ENCODE measurements around the gene TUBA3D.
A peak's percentile ranks its signal among the peaks of the same experiment; 100 is the strongest.
"Not testable (repeated sequence)": the region's sequence is repeated elsewhere in the genome, so short reads cannot be mapped to it uniquely, and the experiment has no call there.

The TUBA3D gene

GRCh38 chr2:131492015-131492417, 16.1 kb downstream of the TUBA3D start, which contains the start of gene MZT2A:
Gene MZT2A, minus strand, starts transcription at chr2:131492397. Its CDS starts 21 bp downstream, at chr2:131492376.
- peak within 1 kb of the TSS; percentile 82 to 90 for H3K27ac ChIP-seq (ENCODE audit: insufficient read depth in 1 of 2, low read depth in 1 of 2, low read length in 2 of 2, poor library complexity in 1 of 2, severe bottlenecking in 2 of 2)
- H3K27me3 ChIP-seq (replicated peaks in 2 of 5; ENCODE audit: control insufficient read depth in 4 of 5, insufficient read depth in 5 of 5, low read length in 4 of 5); DNase-seq; H3K9me3 ChIP-seq (ENCODE audit: control extremely low read depth in 1 of 5, control insufficient read depth in 4 of 5, insufficient read depth in 2 of 5, low read depth in 1 of 5, low read length in 4 of 5): not testable (repeated sequence)
- ChIA-PET POLR2A (interaction anchor here (0.6 to 1.2 kb wide), 2 partner anchors 13 to 362 kb away, joined by 3 to 5 read pairs; no protein-coding TSS in a partner anchor), CTCF (interaction anchor here (1.0 to 4.5 kb wide), 4 partner anchors 11 to 400 kb away, joined by 3 to 13 read pairs (median 4); no protein-coding TSS in a partner anchor)
- H3K36me3 ChIP-seq (ENCODE audit: control insufficient read depth in 4 of 4, insufficient read depth in 4 of 4, low read length in 3 of 4), result peaks cover 0 to 12% (median 8%) of the 10 kb centered on the region in 4 experiments
- H3K4me1 ChIP-seq (ENCODE audit: control extremely low read depth in 1 of 4, control insufficient read depth in 4 of 4, insufficient read depth in 4 of 4, low read length in 3 of 4), result peaks cover 0 to 25% (median 16%) of the 10 kb centered on the region in 4 experiments
- WGBS (ENCODE audit: insufficient coverage), result under 1% methylated on average over 42 of the region's 53 CpGs
- H3K4me3 ChIP-seq (ENCODE audit: control insufficient read depth in 1 of 7, extremely low read depth in 1 of 7, insufficient read depth in 4 of 7, low read depth in 2 of 7, low read length in 6 of 7), result peak within 1 kb of the TSS; percentile 76 to 96 (median 88)

GRCh38 chr2:131492418-131493198, 16.7 kb downstream of the TUBA3D start:
- no peaks in the 10 kb centered on the region for H3K27me3 ChIP-seq (replicated peaks in 2 of 5; ENCODE audit: control insufficient read depth in 4 of 5, insufficient read depth in 5 of 5, low read length in 4 of 5)
- ChIA-PET CTCF (interaction anchor here (0.8 to 4.5 kb wide), 8 partner anchors 10 to 466 kb away, joined by 3 to 13 read pairs (median 3); no protein-coding TSS in a partner anchor), POLR2A (interaction anchor here (0.6 to 1.2 kb wide), 2 partner anchors 14 to 363 kb away, joined by 3 to 5 read pairs; no protein-coding TSS in a partner anchor)
- DNase-seq, result peak; percentile 95 to 97 (median 97)
- WGBS (ENCODE audit: insufficient coverage), result under 1% methylated on average over 73 of the region's 79 CpGs
- H3K4me1 ChIP-seq (ENCODE audit: control extremely low read depth in 1 of 4, control insufficient read depth in 4 of 4, insufficient read depth in 4 of 4, low read length in 3 of 4), result peaks cover 0 to 25% (median 16%) of the 10 kb centered on the region in 4 experiments
- peak overlapping the region; percentile 82 to 90 for H3K27ac ChIP-seq (ENCODE audit: insufficient read depth in 1 of 2, low read depth in 1 of 2, low read length in 2 of 2, poor library complexity in 1 of 2, severe bottlenecking in 2 of 2)
- H3K36me3 ChIP-seq (ENCODE audit: control insufficient read depth in 4 of 4, insufficient read depth in 4 of 4, low read length in 3 of 4), result peaks cover 0 to 12% (median 6%) of the 10 kb centered on the region in 4 experiments
- H3K4me3 ChIP-seq (ENCODE audit: control insufficient read depth in 1 of 7, extremely low read depth in 1 of 7, insufficient read depth in 4 of 7, low read depth in 2 of 7, low read length in 6 of 7), result peak overlapping the region; percentile 76 to 96 (median 88)
- no peaks in the 10 kb centered on the region for H3K9me3 ChIP-seq (ENCODE audit: control extremely low read depth in 1 of 5, control insufficient read depth in 4 of 5, insufficient read depth in 2 of 5, low read depth in 1 of 5, low read length in 4 of 5)

- H3K4me1 ChIP-seq (ENCODE audit: control extremely low read depth in 1 of 4, control insufficient read depth in 4 of 4, insufficient read depth in 4 of 4, low read length in 3 of 4), result peaks cover 0 to 25% (median 16%) of the 10 kb centered on the region in 4 experiments
- H3K27me3 ChIP-seq (replicated peaks in 2 of 5; ENCODE audit: control insufficient read depth in 4 of 5, insufficient read depth in 5 of 5, low read length in 4 of 5), result no peaks in the 10 kb centered on the region
- peak overlapping the region; percentile 82 to 90 for H3K27ac ChIP-seq (ENCODE audit: insufficient read depth in 1 of 2, low read depth in 1 of 2, low read length in 2 of 2, poor library complexity in 1 of 2, severe bottlenecking in 2 of 2)
- peak in 1 of 3 donors; percentile 8 for DNase-seq
- ChIA-PET CTCF (interaction anchor here (0.8 to 4.5 kb wide), 7 partner anchors 10 to 467 kb away, joined by 3 to 13 read pairs (median 3); no protein-coding TSS in a partner anchor), POLR2A (interaction anchor here (1.2 kb wide), 1 partner anchor 14 kb away, joined by 3 read pairs; no protein-coding TSS in a partner anchor)
- H3K9me3 ChIP-seq (ENCODE audit: control extremely low read depth in 1 of 5, control insufficient read depth in 4 of 5, insufficient read depth in 2 of 5, low read depth in 1 of 5, low read length in 4 of 5), result no peaks in the 10 kb centered on the region
- under 1% methylated on average over 36 of the region's 40 CpGs for WGBS (ENCODE audit: insufficient coverage)
- H3K36me3 ChIP-seq (ENCODE audit: control insufficient read depth in 4 of 4, insufficient read depth in 4 of 4, low read length in 3 of 4), result peaks cover 0 to 13% (median 4%) of the 10 kb centered on the region in 4 experiments
- peak overlapping the region; percentile 76 to 96 (median 88) for H3K4me3 ChIP-seq (ENCODE audit: control insufficient read depth in 1 of 7, extremely low read depth in 1 of 7, insufficient read depth in 4 of 7, low read depth in 2 of 7, low read length in 6 of 7)
Observed at GRCh38 chr2:131493199-131493968, 17.5 kb downstream of the TUBA3D start.

GRCh38 chr2:131495506-131495905, 19.6 kb downstream of the TUBA3D start:
- H3K27me3 ChIP-seq (replicated peaks in 2 of 5; ENCODE audit: control insufficient read depth in 4 of 5, insufficient read depth in 5 of 5, low read length in 4 of 5); H3K4me3 ChIP-seq (ENCODE audit: control insufficient read depth in 1 of 7, extremely low read depth in 1 of 7, insufficient read depth in 4 of 7, low read depth in 2 of 7, low read length in 6 of 7); POLR2A ChIA-PET; DNase-seq; H3K27ac ChIP-seq (ENCODE audit: insufficient read depth in 1 of 2, low read depth in 1 of 2, low read length in 2 of 2, poor library complexity in 1 of 2, severe bottlenecking in 2 of 2); H3K9me3 ChIP-seq (ENCODE audit: control extremely low read depth in 1 of 5, control insufficient read depth in 4 of 5, insufficient read depth in 2 of 5, low read depth in 1 of 5, low read length in 4 of 5): not testable (repeated sequence)
- Histone ChIP-seq H3K36me3 (ENCODE audit: control insufficient read depth in 4 of 4, insufficient read depth in 4 of 4, low read length in 3 of 4) (peaks cover 0 to 19% (median 6%) of the 10 kb centered on the region in 4 experiments), H3K4me1 (ENCODE audit: control extremely low read depth in 1 of 4, control insufficient read depth in 4 of 4, insufficient read depth in 4 of 4, low read length in 3 of 4) (peaks cover 0 to 21% (median 16%) of the 10 kb centered on the region in 4 experiments)
- CTCF ChIA-PET, result interaction anchor here (0.8 to 1.1 kb wide), 2 partner anchors 10 to 82 kb away, joined by 3 read pairs; no protein-coding TSS in a partner anchor
- WGBS (ENCODE audit: insufficient coverage), result no CpG with 5 or more reads among the region's 1 CpG

GRCh38 chr2:131498321-131498973, 22.5 kb downstream of the TUBA3D start:
- CTCF ChIA-PET; DNase-seq; H3K4me3 ChIP-seq (ENCODE audit: control insufficient read depth in 1 of 7, extremely low read depth in 1 of 7, insufficient read depth in 4 of 7, low read depth in 2 of 7, low read length in 6 of 7); H3K9me3 ChIP-seq (ENCODE audit: control extremely low read depth in 1 of 5, control insufficient read depth in 4 of 5, insufficient read depth in 2 of 5, low read depth in 1 of 5, low read length in 4 of 5); H3K27ac ChIP-seq (ENCODE audit: insufficient read depth in 1 of 2, low read depth in 1 of 2, low read length in 2 of 2, poor library complexity in 1 of 2, severe bottlenecking in 2 of 2); H3K27me3 ChIP-seq (replicated peaks in 2 of 5; ENCODE audit: control insufficient read depth in 4 of 5, insufficient read depth in 5 of 5, low read length in 4 of 5); POLR2A ChIA-PET: not testable (repeated sequence)
- Histone ChIP-seq H3K4me1 (ENCODE audit: control extremely low read depth in 1 of 4, control insufficient read depth in 4 of 4, insufficient read depth in 4 of 4, low read length in 3 of 4) (peaks cover 0 to 11% (median 9%) of the 10 kb centered on the region in 4 experiments), H3K36me3 (ENCODE audit: control insufficient read depth in 4 of 4, insufficient read depth in 4 of 4, low read length in 3 of 4) (peaks cover 0 to 43% (median 15%) of the 10 kb centered on the region in 4 experiments)
- WGBS (ENCODE audit: insufficient coverage), result 96% methylated on average over 4 of the region's 8 CpGs

- not testable (repeated sequence) for H3K4me3 ChIP-seq (ENCODE audit: control insufficient read depth in 1 of 7, extremely low read depth in 1 of 7, insufficient read depth in 4 of 7, low read depth in 2 of 7, low read length in 6 of 7); DNase-seq; H3K27ac ChIP-seq (ENCODE audit: insufficient read depth in 1 of 2, low read depth in 1 of 2, low read length in 2 of 2, poor library complexity in 1 of 2, severe bottlenecking in 2 of 2); H3K9me3 ChIP-seq (ENCODE audit: control extremely low read depth in 1 of 5, control insufficient read depth in 4 of 5, insufficient read depth in 2 of 5, low read depth in 1 of 5, low read length in 4 of 5); H3K27me3 ChIP-seq (replicated peaks in 2 of 5; ENCODE audit: control insufficient read depth in 4 of 5, insufficient read depth in 5 of 5, low read length in 4 of 5); H3K4me1 ChIP-seq (ENCODE audit: control extremely low read depth in 1 of 4, control insufficient read depth in 4 of 4, insufficient read depth in 4 of 4, low read length in 3 of 4)
- H3K36me3 ChIP-seq (ENCODE audit: control insufficient read depth in 4 of 4, insufficient read depth in 4 of 4, low read length in 3 of 4), result peaks cover 3 to 78% (median 22%) of the 10 kb centered on the region in 4 experiments
- ChIA-PET CTCF (interaction anchor here (2.1 kb wide), 1 partner anchor 11 kb away, joined by 13 read pairs; the partner anchor contains the start of gene MZT2A), POLR2A (interaction anchor here (0.6 kb wide), 1 partner anchor 10 kb away, joined by 3 read pairs; no protein-coding TSS in a partner anchor)
- 92% methylated on average over 2 of the region's 4 CpGs for WGBS (ENCODE audit: insufficient coverage)
Observed at GRCh38 chr2:131503587-131503986, 27.7 kb downstream of the TUBA3D start.
